PFSK-1 (cell line): Measurements from ENCODE around the gene TTC21B.

Source experiments
- FOXP2 ChIP-seq: optimal IDR thresholded peaks from 2 replicates; pipeline ENCODE3; 2011; ENCODE audit warnings: borderline replicate concordance, control low read depth, inconsistent platforms; ENCODE audit not compliant: insufficient read depth; ENCODE audit errors: extremely low read length, extremely low read depth
- POLR2AphosphoS5 ChIP-seq: IDR thresholded peaks from 2 replicates; pipeline ENCODE4 v1.6.1; 2012; ENCODE audit warnings: low read depth, mild to moderate bottlenecking, control low read depth, low read length, moderate library complexity
- SIN3A ChIP-seq: IDR thresholded peaks from 2 replicates; pipeline ENCODE4 v1.6.1; 2012; ENCODE audit warnings: mild to moderate bottlenecking, low read length, moderate library complexity, borderline replicate concordance; ENCODE audit not compliant: insufficient read depth
- TAF1 ChIP-seq: IDR thresholded peaks from 2 replicates; pipeline ENCODE4 v1.6.1; 2012; ENCODE audit warnings: low read length, control low read depth, borderline replicate concordance; ENCODE audit not compliant: insufficient read depth
- TF ChIP-seq, protein P1 (sequence below), 2 experiments: IDR thresholded peaks; 2 replicates each; pipeline versions ENCODE4 v1.6.1 to v1.8.0; 2011 to 2012; ENCODE audit warnings: low read depth in 2 of 2, low read length in 2 of 2, control low read depth in 1 of 2, inconsistent platforms in 1 of 2, mild to moderate bottlenecking in 1 of 2, moderate library complexity in 1 of 2; ENCODE audit not compliant: insufficient read depth in 1 of 2

The TTC21B gene

DNA sequence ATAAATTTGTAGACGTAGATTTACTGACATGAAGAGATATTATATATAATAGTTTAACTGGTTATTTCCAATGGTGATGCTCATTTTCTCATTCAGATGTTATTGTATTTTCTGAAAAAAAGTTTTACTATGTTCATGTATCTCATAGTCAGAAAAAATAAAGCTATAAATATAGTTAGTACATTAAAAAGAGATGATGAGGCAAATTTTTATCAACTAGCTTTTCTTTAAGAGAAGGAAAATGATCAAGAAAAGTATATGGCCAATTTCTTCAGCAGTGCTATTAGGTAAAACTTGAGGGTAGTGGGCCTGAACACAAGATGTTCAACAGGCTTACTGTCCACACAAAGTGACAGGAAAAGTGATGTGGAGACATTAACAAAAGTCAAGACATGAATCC, 11.7 kb downstream of the TTC21B start:
- TF ChIP-seq TAF1 (no peak), FOXP2 (no peak), SIN3A (no peak), POLR2AphosphoS5 (no peak)
- TF ChIP-seq, protein P1, sequence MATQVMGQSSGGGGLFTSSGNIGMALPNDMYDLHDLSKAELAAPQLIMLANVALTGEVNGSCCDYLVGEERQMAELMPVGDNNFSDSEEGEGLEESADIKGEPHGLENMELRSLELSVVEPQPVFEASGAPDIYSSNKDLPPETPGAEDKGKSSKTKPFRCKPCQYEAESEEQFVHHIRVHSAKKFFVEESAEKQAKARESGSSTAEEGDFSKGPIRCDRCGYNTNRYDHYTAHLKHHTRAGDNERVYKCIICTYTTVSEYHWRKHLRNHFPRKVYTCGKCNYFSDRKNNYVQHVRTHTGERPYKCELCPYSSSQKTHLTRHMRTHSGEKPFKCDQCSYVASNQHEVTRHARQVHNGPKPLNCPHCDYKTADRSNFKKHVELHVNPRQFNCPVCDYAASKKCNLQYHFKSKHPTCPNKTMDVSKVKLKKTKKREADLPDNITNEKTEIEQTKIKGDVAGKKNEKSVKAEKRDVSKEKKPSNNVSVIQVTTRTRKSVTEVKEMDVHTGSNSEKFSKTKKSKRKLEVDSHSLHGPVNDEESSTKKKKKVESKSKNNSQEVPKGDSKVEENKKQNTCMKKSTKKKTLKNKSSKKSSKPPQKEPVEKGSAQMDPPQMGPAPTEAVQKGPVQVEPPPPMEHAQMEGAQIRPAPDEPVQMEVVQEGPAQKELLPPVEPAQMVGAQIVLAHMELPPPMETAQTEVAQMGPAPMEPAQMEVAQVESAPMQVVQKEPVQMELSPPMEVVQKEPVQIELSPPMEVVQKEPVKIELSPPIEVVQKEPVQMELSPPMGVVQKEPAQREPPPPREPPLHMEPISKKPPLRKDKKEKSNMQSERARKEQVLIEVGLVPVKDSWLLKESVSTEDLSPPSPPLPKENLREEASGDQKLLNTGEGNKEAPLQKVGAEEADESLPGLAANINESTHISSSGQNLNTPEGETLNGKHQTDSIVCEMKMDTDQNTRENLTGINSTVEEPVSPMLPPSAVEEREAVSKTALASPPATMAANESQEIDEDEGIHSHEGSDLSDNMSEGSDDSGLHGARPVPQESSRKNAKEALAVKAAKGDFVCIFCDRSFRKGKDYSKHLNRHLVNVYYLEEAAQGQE (IDR thresholded peaks at IDR 0.05; ENCODE audit: insufficient read depth in 1 of 2, low read depth in 2 of 2, low read length in 2 of 2), result no peak

DNA sequence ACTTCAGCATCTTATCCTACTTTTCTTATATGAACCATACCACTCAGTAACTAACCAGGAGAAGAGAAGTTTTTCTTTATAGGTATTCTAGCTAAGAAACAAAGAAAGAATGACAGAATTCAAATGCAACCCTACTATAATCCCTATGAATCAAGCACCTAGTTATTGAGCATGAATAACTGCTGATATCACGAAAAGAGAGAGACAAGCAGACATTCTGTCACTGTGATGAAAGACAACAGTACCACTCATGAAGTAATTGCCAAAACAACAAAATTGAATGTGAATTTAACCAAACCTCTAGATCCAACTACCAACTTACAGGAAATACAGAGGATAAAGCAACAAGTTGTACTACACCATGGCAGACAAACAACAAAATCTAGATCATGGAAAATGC, 15.3 kb downstream of the TTC21B start:
- TF ChIP-seq, protein P1 (IDR thresholded peaks at IDR 0.05; ENCODE audit: insufficient read depth in 1 of 2, low read depth in 2 of 2, low read length in 2 of 2), result no peak
- no peak for TF ChIP-seq TAF1

DNA sequence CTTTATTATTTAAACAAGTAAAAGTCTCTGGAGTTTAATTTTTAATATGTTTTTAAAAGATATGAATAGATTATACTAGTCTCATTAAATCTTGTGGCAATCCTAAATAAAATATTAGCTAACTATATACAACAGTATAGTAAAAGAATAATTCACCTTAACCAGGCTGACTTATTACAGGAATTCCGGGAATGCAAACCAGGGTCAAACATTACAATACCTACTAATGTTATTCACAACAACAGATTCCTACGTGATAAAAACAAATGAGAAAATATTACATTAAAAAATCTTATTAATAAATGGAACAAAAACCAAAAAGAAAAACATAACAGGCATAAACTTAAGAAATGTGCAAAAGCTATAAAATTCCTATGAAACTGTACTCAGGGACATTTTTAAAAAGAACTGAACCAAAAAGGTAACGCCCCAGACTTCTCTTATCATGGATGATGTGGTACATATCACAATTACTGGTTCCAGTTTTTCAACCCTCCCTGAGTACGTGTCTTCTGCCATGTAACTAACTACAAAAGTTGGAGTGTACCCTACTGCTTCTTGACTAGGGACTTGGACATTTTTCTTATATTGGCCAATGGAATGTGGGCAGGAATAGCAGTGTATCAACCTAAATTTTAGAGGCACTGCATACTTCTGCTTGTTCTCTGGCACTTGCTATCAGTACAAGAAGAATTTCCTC, 20.2 kb downstream of the TTC21B start:
- TF ChIP-seq POLR2AphosphoS5 (no peak), SIN3A (no peak), TAF1 (no peak), FOXP2 (no peak)
- TF ChIP-seq, protein P1 (IDR thresholded peaks at IDR 0.05; ENCODE audit: insufficient read depth in 1 of 2, low read depth in 2 of 2, low read length in 2 of 2), result no peak

DNA sequence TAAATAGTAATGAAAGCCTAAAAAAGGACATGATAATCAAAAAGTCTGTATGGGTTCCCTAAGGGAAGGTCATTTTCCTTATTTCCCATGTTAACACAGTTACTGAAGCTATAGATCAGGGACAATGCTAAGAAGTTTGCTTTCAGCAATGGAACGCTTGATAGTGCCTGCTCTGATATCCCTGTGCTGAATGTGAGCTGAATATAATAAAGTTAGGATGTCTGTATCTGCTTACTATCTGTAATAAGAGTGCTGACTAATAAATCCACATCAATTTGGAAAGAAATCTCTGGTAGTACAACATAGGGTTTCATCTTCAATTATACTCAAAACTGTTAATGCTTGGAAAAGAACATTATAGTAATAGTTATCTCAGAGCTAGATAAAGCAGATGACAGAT, 25.8 kb downstream of the TTC21B start:
- TF ChIP-seq SIN3A (no peak), FOXP2 (no peak)
- TF ChIP-seq, protein P1 (IDR thresholded peaks at IDR 0.05; ENCODE audit: insufficient read depth in 1 of 2, low read depth in 2 of 2, low read length in 2 of 2), result no peak

DNA sequence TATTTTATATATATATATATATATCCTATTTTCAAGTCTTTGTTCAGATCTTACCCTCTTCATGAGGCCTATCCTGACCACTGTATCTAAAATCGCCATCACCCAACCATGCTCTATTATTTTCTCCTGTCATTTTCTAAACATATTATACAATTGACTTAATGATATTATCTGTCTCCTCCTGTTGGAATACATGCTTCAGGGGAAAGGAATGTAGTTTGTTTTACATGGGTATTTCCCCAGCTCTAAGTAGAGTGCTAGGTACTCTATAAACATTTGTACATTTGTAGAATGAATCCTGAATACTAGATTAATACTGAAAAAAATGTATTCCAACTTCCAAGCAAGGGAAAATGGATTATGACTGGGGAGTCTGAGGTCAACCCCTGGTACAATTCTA, 26.2 kb downstream of the TTC21B start:
- TF ChIP-seq POLR2AphosphoS5 (no peak), FOXP2 (no peak), TAF1 (no peak), SIN3A (no peak)
- TF ChIP-seq, protein P1 (IDR thresholded peaks at IDR 0.05; ENCODE audit: insufficient read depth in 1 of 2, low read depth in 2 of 2, low read length in 2 of 2), result no peak
